Erythroblast (primary cell): ENCODE data around the gene MAPRE2.

ENCODE experiments used
- GATA1 ChIP-seq: IDR thresholded peaks from 2 replicates; pipeline ENCODE4 v1.6.1; 2011; ENCODE audit warnings: low read depth, mild to moderate bottlenecking, control low read depth, low read length, moderate library complexity
- POLR2A ChIP-seq: IDR thresholded peaks from 2 replicates; pipeline ENCODE4 v1.6.1; 2011; ENCODE audit warnings: mild to moderate bottlenecking, low read length

GRCh38 chr18:35010156-35010555, 31.1 kb upstream of the MAPRE2 start:
- no peak for TF ChIP-seq POLR2A
- TF ChIP-seq GATA1, result no peak
